HG02571 (cell line): ENCODE measurements around the gene KIZ.

Source experiments
- ATAC-seq: cut with Tn5 transposase; IDR thresholded peaks from one replicate; pipeline ENCODE4 v1.9.1; 2021; ENCODE audit warnings: mild to moderate bottlenecking, moderate library complexity; ENCODE audit not compliant: unreplicated experiment

KIZ gene

DNA sequence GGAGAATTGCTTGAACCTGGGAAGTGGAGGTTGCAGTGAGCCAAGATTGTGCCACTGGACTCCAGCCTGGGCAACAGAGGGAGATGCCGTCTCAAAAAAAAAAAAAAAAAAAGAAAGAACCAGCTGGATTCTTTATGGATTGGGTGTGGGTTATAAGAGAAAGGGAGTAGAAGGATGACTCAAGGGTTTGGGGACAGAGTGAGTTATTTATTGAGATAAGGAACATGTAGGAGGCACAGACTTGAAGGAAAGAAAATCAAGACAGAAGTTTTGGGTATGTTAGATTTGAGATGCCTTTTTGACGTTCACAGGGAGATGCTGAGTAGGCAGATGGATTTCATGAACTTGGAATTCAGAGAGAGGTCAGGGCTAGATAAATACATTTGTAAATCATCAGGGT lies 47.6 kb downstream of the KIZ start:
- ATAC-seq = no peak

DNA sequence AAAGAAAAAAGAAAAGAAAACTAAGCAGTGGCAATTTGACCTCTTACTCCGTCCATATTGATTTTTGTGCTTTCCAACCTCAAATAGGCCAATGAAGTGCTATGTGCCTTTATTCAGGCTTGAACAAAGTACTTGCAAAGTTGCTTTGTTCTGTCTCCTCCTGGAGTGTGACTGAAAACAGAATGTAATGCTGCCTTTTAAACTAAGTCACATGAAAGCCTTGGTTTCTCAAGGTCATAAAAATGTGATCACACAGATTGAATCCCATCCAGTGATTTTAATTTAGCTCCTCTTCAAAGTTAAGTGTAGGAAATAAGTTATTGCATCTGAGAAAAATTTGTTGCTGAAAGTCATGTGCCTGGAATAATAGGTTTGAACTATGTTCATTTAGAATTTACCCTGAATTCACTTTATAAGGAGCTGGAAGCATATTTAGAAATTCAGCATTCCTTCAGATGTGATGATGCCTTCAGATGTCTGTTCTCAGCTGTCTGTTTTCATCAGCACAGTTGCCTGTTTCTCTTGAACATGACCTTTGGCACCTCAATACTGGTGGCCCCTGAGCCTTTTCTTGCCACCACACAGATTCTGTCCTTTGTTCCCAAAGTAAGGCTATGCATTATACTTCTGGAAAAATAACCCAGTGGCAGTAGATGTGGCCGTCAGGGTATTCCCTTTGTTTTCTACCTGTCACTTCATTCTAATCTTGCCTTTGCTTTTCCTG lies 48.8 kb downstream of the KIZ start:
- ATAC-seq = no peak

DNA sequence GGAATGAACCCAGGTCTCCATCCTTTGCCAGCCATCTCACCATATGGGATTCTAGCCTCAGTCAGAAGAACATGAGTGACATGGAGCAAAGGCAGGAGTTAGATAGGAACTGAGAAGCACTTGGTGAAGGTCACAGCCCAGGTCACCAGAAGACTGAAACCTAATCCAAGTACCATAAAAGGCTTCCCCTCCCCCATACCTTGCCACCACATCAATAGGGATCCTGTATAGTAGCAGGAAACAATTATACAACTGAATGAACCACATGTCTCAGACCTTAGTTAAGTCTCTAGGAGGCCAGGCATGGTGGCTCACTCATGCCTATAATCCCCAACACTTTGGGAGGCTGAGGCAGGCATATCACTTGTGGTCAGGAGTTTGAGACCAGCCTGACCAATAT lies 49.6 kb downstream of the KIZ start:
- no peak for ATAC-seq

DNA sequence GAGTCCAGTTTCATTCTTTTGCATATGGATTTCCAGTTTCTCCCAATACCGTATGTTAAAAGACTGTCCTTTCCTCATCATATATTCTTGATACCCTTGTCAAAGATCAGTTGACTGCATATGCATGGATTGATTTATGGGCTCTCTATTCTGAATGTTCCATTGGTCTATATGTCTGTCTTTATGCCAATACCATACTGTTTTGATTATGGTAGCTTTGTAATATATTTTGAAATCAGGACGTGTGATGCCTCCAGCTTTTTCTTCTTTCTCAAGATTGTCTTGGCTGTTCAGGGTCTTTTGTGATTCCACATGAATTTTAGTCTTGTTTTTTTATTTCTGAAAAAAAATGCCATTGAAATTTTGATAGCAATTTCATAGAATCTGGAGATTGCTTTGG lies 51.9 kb downstream of the KIZ start:
- ATAC-seq = no peak

DNA sequence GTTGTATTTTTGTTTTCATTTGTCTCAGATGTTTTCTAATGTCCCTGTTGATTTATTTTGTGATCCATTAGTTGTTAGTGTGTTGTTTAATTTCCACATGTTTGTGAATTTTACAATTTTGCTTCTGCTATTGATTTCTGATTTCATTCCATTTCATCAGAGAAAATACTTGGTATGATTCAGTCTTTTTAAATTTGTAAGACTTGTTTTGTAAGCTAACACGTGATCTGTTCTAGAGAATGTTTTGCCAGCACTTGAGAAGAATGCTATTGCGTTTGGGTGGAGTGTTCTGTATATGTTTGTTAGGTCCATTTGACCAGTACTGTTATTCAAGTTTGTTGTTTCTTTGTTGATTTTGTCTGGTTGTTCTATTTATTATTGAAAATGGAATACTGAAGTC lies 53.9 kb downstream of the KIZ start:
- no peak for ATAC-seq

DNA sequence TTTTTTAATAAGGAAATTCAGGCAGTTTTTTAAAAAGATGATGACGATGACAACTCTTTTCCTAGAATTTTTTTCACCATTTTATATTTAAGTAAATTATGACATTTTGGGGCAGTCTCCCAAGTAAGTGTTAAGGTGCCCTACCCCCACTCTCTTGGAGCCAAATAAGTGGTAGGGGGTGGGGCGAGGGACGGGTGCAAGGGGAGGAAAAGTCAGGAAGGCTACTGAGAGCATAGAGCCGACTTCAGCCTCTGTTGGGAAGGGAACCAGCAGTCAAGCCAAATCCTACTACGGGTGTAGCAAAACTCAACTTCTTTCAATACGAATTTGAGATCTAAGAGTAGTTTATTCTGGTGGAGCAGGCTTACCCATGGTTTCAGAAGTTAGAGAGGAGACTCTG lies 54.4 kb downstream of the KIZ start:
- no peak for ATAC-seq

DNA sequence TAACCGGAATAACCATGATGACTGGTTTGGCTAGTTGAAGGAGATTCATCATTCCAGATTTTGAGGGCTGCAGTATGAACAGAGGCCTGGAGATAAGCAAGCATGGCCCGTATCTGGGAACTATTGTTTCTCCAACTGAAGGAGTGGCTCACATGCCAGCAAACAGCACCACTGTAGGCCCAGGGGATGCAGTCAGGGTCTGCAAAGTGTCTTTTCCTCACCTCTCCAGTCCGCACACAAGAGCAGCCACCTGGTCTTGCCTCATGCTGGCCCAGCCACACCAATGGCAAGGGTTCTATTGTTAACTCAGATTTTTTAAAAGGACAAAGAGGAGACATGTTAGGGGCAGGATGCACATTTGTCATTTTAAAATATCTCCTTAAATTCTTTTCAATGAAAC lies 55.1 kb downstream of the KIZ start:
- ATAC-seq = no peak

DNA sequence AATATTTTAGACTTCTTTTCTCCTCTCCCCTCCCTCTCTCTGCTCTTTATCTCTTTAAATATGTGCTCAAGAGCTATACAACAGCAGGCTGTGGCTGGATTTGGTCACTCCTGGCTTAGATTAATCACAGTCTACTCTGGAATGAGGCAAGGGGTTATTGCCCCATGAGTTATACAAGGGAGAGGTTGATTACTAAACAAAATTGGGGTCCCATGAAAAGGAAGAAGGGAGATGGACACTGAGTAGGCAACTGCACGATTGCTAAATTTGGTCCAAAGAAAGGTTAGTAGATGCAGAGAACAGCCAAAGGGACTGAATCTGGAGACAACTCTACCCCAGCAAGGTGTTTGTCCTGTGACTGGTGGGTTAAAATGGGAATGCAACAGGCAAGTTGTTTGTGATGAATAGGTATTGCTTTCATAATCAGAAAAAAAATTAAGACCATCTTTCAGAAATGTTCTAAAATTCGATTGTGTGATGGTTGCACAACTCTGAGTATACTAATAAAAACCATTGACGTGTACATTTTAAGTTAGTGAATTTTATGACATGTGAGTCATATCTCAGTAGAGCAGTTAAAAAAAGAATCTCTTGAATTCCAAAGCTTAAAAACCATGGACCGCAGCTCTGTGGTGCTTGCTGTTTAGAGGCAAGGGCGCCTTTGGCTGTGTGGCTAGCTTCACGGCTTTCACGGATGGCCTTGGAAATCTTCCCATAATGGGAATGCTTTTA lies 57.1 kb downstream of the KIZ start:
- ATAC-seq = no peak

DNA sequence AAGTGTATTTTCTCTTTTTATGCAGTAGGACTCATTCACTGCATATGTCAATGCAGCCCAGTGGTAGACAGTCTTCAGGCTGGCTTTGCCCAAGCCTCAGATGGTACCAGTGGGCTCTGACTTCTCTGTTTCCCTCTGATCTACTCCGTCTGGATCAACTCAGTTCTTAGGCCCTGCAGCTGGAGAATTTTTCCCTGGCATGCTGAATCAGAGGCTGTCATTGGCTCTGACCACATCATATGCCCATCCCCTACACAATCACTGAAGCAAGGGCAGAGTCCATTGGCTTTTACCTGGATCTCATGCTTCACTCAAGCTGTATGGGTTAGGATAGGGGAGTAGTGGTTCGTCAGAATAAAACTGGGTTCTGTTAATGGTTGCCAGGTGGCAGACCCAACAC lies 57.8 kb downstream of the KIZ start:
- no peak for ATAC-seq

DNA sequence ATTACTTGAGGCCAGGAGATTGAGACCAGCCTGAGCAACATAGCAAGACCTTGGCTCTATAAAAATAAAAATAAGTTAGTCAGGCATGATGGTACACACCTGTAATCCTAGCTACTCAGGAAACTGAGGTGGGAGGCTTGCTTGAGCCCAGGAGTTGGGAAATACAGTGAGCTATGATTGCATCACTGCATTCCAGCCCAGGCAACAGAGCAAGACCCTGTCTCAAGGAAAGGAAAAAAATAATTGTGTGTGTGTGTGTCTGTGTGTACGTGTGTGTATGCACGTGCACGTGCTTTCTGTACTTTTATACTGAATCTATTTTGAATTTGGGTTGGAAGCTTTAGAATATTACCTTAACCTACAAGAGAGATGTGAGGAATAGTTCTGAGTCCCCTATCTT lies 58.9 kb downstream of the KIZ start:
- no peak for ATAC-seq

DNA sequence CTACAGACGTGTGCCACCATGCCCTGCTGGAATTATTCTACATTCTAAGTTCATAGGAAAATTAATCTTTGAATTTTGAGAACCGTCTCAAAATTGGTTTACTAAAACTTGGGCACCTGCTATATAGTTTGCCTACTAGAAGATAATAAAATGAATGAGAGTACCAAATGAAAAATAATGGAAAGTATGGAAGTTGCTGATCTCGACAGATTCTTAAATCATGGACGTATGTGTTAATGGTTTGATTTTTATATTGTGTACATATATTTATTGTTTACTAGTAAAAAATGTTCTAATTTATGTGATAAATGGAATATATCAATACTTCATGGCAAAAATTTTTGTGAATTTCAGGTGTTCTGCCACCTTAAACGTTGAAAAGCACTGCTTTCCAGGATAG lies 60.0 kb downstream of the KIZ start:
- no peak for ATAC-seq

DNA sequence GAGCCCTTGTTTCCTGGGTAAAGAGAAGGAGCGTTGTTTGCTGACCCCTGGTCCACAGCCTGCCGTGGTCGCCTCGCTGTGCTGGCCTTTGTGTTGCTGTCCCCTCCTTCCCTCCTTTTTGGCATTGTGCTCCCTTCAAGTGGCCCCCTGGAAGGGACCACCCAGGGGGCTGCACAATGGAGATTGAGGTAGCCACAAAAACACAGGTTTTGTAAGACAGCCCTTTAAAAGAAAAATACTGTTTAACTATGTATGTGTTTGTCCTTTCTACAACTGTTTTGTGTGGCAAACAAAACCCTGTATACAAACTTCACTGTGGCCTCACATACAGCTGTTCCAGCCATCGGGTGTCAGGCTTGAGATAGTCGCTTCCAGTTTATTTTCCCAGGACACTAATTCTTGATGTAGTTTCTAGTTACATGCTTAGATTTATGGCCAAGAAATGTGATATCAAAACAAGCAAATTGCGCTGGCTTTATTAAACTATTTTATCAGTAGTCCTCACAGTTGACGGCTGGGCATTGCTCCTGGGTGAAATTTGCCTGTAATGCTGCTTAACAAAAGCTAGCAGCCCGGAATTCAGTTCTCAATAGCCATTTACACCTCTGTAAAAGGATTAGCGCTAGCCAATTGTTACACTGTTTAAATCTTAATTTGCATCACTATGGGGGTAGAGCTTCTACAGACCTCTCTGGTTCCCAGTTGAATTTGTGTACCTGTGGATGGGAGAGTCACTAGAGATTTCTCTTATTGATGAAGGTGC lies 64.1 kb downstream of the KIZ start:
- ATAC-seq = no peak

DNA sequence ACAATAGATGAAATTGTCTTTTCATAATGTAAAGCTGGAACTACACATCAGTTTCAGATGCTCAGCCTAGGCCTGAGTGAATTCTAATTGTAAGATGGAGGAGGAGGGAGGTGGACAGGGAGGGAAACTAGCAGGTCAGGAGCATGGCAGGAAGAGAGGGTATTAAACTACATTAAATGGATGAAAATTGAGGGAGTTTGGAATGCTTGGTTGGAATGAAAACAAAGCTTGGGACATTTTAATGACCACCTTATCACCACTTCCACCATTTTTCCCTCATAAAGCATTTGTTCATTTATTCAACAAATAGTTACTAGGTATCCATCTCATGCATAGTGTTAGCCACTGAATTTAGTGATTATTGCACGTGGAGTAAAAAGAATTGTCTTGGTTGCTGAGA lies 65.0 kb downstream of the KIZ start:
- ATAC-seq = no peak

DNA sequence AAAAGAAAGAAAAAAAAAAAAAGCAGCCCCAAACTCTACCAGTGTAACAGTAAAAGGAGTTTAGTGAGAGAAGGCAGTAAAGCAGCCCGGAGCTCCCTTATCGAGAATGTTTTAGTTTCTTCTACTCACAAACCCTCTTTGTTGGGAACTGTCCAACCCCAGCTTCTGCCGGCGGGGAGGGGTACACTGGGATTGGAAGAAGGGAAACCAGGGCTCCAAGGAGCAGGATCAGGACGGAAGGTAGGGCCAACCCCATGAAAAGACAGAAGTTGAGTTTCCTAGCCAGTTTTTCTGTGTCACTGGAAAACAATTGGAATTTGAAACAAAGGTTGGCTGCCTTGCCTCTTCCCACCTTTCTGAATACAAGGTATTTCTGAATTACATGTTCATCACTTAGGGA lies 66.0 kb downstream of the KIZ start:
- no peak for ATAC-seq

DNA sequence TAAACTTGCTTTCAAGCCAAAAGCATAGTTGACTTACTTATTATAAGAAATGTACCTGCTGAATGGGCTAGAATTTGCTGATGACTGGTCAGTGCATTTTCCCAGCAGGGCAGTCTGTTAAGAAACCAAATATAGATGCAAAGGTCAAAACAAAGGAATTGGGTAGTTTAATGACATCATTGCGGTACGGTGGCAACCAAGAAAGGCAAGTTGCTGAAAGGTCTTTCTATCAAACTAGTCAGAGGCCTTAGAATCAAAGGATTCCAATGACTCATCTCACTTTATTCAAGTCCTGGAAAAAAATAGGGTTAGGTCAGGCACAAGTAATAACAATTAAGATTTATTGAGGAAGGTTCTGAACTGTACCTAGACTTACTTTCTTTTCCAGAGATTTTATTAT lies 76.4 kb downstream of the KIZ start:
- ATAC-seq = no peak

DNA sequence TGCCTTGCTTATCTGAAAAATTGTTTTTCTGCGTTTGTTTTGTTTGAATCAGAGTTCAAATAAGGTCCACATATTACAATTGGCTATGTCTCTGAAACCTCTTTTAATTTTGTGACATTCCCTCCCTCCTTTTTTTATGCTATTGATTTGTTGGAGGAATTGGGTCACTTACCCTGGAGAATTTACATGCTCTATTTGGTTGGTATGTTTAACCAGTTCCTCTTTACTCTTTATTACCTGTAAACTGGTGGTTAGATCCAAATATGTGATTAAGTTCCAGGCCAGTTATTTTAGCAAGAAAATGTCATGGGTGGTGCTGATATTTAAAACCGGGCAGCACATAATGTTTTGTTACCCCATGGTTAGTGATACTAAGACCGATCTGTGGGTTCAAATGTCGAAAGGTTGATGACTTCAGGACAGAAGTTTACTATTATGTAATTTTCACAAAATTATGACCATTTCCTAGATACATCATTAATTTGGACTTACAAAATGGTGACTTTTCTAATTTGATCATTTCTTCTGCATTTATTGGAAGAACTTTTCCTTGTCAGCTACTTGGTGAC lies 77.3 kb downstream of the KIZ start:
- ATAC-seq = no peak

DNA sequence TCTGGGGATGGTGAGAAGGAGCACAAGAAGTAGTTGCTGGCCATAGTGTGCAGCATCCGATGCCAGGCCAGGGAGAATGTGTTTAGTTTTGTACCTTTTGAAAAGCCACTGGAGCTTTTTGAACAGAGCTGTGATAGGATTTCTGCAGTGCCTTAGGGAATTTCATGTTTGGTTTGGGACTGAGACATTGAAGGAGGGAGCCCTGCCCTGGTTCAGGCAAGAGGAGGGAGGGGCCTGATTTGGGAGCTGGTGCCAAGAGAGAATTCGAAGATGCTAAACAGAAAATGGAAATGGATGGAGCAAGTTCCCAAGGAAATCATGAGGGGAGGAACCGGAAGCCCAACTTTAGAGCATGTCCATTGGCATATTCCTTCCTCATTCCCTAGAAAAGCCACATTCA lies 80.7 kb downstream of the KIZ start:
- ATAC-seq = no peak

DNA sequence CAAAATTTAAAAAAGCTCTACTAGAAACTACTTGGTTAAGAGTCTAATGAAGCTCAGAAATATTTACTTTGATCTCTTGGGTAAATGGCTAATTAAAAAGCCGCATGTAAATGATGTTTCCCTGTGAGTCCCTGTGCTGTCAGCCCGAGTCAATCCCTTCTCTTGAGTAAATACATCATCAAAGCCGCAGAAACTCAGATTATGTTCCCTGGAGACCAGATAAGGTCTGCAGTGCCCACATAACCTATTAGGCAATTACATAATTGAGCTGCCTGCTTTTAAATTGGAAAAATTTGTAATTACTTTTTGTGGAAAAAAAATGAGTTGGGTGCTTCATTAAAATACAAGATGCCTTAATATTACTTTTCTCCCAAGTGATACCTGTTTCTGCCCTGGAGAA lies 83.1 kb downstream of the KIZ start:
- no peak for ATAC-seq

DNA sequence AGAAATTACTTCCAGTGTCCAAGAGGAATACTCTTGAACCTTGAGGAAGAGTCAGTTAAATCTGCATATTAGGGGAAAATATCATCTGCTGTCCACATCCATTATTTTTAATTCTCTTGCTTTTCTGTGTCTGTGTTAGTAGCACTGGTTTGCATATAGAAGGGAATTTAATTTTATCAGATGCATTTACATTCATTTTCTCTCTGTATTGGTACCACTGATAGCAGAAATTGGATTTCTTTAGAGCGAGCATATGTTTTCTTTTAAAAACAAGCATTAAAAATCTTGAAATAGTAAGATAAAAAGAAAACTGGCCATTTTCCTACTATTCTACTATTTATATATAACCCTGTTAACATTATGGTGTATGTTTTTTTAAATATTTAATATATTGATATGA lies 83.8 kb downstream of the KIZ start:
- no peak for ATAC-seq

DNA sequence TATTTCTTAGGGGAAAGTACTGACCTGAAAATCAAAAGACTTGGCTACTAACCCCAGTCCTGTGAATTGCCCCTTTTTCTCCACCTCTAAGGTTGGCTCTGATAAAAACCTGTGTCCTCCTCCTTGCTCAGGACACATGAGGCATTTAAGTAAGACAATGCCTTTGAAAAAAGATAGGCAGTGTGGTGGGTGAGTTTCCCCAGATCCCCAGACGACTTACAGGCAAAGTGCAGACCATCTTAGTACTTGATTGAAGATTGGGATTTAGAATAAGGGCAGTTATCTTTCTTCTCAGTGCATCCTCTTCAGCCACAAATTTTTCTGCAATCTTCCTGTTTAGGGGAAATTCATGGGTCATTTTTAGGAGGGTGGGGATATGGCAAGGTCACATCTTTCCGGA lies 87.8 kb downstream of the KIZ start:
- no peak for ATAC-seq

DNA sequence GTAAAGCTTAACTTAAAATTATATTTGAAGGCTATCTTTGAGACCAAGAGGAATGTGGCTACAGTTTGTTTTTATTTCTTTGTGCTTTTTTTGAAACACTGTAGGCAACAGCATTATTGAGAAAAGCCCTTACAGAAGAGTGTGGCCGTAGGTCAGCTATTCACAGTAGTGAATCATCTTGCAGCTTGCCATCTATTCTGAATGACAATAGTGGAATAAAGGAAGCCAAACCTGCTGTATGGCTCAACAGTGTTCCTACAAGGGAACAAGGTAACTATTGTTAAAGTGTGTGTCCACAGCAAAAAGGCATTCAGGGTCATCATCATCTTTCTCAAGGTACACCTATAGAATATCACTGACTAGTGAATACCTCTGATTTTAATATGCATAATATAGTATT lies 88.5 kb downstream of the KIZ start:
- no peak for ATAC-seq

DNA sequence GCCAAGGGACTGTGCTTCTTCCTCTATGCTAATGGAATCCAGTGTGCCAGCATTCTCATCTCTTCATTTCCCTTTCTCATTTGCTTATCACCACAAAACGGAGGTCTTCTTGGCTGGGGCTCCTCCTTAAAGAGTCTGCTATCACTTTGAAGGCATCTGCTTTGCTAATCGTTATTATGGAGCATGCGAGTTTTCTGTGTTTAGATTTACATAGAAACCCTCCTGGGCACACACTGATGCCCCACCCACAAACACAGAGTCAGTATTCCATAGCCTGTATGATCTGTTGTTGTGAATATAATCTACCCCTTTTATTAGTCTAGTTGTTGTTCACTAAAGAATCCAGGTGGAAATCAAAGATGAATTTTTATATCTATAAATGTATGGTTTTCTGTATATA lies 93.8 kb downstream of the KIZ start:
- ATAC-seq = no peak
